GM19099 (cell line): ENCODE data around the gene TMIGD2.

Experiments used
- POLR2A ChIP-seq: IDR thresholded peaks from 3 replicates; pipeline ENCODE4 v1.6.1; 2011; ENCODE audit warnings: low read depth; ENCODE audit not compliant: insufficient read length; ENCODE audit errors: extremely low read depth

Gene TMIGD2

DNA sequence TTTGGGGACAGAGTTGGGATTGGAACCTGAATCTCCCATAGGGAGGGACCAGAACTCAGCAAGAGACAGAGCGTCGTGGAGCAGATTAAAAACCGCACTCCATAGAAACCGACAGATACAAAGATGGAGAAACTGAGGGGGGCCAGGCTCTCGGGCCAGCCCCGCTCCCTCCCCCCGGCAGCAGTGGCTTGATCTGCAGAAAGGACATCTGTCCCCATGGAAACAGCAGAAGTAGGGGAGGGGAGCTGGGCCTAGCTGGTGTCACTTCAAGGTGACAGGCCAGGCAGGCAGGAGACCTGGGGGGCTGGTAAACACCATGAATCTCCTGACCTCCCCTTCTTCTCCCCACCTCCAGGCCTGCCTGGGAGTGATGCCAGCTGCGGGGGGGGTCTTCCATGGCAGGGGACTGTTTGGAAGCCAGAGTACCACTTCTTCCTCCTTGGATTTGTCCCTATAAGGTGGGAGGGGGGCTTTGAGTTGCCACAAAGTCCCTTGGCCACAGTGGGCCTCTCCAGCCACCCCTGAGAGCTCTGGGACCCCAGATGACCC, 10.9 kb downstream of the TMIGD2 start:
- TF ChIP-seq POLR2A, result no peak

DNA sequence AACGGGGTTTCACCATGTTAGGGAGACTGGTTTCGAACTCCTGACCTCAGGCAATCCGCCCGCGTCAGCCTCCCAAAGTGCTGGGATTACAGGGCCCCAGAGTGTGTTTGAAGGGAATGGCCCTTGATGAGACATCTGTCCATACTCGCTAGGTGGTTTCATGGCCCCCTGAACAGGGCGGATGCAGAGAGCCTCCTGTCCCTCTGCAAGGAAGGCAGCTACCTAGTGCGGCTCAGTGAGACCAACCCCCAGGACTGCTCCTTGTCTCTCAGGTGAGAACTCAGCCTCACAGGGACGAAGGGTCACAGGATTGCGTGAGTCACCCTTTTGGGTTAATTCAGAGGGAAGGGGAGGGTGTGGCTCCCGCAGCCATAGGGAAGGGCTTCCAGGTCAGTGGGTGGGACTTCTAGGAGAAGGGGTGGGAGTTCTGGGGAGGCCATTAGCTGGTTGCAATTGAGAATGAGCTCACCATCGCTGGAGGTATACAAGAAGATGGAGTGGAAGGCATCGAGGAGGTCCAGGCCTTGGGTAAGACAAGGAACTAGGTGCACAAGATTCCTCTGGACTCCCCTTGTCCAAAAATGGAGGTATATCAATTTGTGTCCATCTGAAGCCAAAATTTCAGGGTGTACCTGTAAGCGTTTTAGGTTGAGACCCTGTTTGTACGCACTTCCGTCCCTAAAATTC, 14.0 kb downstream of the TMIGD2 start:
- TF ChIP-seq POLR2A, result no peak

DNA sequence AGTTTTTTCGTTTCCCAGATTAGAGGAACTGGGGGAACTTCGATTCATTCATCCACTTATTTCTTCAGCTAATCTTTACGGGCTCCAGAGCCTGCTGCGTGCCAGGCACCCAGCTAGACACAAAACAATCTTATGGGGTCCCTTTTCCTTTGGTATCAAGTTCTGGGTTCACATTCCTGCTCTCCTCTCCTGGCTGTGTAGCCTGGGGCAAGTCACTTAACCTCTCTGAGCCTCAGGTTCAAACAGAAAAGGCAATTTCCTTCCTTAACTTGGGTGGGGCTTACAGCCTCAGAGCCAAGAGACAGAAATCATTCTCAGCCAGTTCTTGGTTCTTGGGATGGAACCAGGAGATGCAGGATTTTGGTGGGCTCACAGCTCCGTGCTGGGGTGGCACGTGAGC, 17.2 kb downstream of the TMIGD2 start:
- no peak for TF ChIP-seq POLR2A

DNA sequence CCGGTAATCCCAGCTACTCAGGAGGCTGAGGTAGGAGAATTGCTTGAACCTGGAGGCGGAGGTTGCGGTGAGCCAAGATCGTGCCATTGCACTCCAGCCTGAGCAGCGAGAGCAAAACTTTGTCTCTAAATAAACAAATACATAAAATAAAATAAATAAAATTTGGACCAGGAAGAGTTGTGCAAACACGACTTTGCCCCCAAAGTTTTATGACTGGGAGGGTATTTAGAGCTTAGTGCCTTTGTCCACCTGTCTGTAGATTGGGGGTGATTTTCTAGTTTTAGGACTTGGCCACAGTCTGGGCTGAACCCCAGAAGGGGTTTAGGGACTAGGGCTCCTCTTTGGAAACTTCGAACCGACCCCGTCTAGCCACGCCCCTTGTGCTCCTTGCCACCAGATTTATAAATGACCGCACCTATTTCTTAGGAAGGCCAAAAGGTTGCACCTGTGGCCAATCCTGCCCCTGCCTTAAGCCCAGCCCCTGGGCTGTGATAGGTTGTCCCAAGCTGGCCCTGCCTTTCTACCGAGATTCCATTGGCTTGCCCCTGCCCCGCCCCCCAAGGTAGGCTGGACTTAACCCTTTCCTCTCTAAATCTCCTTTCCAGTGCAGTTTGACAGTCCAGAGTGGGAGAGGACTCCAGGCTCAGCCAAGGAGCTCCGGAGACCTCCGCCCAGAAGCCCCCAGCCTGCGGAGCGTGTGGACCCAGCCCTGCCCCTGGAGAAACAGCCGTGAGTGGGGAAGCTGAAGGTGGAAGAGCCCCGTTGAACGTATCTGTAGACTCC, 17.8 kb downstream of the TMIGD2 start:
- no peak for TF ChIP-seq POLR2A

DNA sequence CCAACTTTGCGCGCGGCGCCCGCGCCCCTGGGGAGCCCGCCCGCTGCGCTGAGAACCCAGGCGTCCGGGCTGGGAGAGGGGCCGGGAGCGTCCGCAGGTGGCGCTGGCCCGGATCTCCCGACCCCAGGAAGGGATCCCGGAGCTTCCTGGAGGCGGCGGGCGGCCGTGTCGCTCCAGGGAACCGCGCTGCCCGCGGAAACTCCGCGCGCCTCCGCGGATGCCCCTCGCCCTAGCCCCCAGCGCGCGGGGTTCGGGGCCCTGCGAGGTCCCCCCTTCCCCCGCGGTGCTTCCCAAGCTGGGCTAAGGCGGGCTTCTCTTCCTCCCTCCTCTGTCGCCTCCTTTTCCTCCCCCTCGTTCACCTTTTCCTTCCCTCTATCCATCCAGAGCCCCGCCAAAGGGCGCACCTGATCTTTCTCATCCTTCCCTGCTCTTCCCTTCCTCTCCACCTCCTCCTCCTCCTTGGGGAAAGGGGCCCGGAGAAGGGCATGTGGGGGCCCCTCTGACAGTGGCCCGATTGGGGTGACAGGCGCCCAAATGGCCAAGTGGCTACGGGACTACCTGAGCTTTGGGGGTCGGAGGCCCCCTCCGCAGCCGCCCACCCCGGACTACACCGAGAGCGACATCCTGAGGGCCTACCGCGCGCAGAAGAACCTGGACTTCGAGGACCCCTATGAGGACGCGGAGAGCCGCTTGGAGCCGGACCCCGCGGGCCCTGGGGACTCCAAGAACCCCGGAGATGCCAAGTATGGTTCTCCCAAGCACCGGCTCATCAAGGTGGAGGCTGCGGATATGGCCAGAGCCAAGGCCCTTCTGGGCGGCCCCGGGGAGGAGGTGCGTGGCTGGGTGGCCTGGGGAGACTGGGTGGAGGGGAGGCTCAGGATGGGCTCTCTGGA, 22.4 kb downstream of the TMIGD2 start:
- TF ChIP-seq POLR2A, result no peak

DNA sequence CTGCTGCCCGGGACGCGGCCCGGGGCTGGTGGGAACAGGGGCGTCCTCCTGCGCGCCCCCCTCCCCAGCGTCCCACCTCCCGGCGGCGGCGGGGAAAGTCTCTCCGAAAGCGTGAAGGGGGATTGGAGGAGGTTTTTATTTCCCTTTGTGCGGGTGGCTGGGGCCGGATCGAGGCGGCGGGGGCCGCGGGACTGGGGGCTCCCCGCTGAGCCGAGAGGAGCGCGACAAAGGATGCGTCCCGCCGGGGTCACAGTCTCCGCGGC, 23.0 kb downstream of the TMIGD2 start:
- no peak for TF ChIP-seq POLR2A

DNA sequence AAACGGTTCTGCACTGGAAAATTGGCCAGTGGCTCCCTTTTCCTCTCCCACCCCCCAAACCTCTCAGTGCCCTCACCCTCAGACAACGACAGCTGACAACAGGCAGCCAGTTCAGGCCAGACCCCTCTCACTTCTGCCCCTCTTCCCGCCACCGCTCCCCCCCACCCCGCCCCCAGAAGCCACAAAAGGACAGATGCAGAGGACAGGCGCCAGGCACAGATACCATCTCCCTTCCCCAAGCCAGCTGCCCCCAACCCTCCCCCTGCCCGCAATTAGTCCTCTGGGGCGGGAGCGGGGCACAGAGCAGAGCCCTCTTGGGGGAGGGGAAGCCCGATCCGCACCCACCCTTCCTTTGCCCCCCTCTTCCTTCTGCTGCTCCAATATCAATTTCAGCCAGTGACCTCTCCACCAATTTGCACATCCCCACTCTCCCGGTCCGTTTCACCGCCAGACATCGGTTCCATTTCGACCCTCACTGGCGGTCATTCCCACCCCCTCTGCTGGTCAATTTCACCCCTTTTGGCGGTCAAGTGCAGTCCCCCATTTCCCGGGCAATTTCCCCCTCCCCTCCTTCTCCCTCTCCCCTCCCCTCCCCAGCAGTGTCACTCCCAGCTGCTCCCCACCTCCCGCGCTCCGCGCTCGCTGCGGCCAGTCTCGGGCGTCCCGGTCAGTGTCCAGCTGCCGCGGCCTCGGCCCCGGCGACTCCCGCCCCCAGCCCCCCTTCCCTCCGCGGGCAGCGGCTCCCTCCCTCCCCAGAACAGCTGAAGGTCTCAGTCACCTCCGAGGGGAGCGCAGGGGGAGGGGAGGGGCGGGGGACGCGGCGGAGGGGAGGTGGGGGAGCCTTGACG, 23.5 kb downstream of the TMIGD2 start, which contains the start of gene SHD:
SHD (plus strand) TSS at position 848 of the 848 bp plus-strand sequence. CDS start 798 bp downstream, outside the sequence.
- no peak for TF ChIP-seq POLR2A

DNA sequence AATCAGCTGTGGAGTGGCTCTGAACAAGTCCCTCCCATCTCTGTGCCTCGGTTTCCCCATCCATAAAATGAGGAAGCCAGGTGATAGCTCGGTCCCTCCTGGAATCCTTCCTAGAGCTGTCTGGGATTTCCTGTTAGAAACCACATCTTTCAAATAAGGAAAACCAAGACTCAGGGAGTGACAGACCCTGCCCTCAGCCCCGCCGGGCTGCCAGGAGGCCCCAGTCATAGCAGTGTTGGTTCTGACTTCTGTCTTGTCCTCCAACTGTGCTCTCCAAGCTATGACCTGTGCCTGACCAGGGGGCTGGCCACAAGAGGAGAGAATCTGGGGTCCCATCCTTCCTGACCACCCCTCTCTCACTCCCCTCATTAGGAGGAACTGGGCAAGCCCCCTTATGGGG, 24.2 kb downstream of the TMIGD2 start:
- TF ChIP-seq POLR2A, result no peak

DNA sequence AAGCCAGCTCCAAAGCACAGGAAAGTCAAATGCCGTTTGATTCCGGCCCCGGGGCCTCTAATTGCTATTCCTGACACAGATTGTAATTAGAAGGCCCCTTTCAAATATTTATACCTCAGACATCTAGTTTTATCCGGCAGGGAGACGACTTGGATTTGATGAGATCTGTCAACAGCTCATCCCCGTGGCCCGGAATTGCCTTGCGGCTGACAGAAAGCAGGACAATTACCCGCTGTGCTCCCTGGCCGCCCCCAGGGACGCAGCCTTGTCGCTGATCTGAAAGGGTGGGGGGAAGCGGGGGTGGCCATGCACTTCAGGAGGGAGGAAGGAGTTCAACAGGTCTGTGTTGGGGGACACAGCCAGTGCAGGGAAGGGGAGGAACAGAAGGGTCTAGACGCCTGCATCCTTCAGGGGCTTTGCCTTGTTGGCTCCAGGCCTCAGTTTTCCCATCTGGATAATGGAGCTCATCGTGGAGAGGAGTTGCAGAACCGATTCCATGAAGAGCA, 24.9 kb downstream of the TMIGD2 start:
- TF ChIP-seq POLR2A, result no peak

DNA sequence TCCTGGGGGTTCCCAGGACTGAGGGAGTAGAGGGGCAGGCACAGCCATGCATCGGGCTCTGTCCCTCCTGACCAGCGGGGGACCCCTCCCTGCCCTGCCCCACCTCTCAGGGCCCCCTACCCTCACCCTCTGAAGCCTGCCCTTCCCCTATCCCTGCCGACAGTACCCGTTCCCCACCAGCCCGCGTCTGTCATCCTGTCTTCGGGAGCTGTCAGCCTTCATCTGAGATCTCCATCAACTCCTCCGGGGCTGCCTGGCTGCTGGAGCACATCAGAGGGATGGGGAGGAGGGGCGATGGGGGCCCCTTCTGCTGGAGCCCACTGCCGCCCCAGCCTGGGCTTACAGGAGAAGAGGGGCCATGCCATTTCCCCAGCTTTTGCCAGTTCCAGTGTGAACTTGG, 29.3 kb downstream of the TMIGD2 start:
- TF ChIP-seq POLR2A, result no peak

DNA sequence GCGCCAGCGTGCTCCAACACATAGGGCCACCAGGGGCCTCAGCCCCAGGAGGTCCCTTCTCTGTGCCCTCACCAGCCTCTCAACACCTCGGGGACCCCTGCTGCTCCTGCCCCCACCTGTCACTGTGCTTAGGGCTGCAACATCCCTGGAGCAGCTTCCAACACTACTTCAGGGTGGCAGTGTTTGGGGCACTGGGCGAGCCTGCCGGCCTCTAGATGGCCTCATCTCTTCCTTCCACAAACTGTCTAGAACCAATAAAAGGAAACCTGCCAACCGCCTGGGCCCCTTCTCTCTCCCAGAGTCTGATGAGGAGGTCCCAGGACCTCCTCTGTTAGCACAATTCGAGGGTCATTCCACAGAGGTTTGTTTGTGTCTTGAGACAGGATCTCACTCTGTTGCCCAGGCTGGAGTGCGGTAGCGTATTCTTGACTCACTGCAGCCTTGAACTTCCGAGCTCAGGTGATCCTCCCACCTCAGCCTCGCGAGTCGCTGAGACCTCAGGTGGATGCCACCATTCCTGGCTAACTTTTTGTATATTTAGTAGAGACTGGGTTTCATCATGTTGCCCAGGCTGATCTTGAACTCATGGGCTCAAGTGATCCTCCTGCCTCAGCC, 33.3 kb downstream of the TMIGD2 start:
- TF ChIP-seq POLR2A, result no peak

DNA sequence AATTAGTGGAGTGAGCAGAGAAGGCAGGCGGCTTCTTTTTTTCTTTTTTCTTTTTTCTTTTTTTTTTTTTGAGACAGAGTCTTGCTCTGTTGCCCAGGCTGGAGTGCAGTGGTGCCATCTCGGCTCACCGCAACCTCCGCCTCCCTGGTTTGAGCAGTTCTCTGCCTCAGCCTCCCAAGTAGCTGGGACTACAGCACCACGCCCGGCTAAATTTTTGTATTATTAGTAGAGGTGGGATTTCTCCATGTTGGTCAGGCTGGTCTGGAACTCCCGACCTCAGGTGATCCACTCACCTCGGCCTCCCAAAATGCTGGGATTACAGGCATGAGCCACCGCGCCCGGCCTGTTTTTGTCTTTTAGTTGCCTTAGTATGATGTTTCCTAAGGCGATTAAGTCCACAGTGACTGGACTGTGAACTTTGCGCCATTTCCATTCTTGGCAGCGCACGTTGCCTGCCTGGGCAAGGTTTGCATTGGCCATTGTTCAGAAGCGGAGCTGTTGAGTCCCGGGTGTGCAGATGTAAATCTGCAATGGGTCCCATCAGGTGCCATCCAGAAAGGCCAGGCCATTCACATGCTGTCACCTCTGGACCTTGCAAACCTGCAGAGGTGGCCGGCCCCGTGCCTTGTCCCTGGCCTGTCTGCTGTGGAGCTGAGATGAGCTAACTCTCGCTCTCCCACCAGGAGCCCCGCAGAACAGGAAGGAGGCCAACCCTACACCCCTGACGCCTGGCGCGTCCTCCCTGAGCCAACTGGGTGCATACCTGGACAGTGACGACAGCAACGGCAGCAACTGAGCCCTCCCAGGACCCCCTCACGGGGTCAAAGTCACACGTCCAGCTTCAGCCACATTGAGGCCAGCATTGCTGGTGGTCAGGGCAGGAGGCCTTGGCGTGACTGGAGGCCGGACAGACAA, 34.0 kb downstream of the TMIGD2 start:
- TF ChIP-seq POLR2A, result no peak
